Activated T-cell treated with anti-CD3 and anti-CD28 coated beads for 4 hours (primary cell): Measurements from ENCODE around the gene ZNF483.
"Not testable (repeated sequence)": the region's sequence is repeated elsewhere in the genome, so short reads cannot be mapped to it uniquely, and the experiment has no call there.

Source experiments
- DNase-seq: peaks from one replicate; pipeline ENCODE4 v3.0.0-alpha.2; 2020

ZNF483 gene

DNA sequence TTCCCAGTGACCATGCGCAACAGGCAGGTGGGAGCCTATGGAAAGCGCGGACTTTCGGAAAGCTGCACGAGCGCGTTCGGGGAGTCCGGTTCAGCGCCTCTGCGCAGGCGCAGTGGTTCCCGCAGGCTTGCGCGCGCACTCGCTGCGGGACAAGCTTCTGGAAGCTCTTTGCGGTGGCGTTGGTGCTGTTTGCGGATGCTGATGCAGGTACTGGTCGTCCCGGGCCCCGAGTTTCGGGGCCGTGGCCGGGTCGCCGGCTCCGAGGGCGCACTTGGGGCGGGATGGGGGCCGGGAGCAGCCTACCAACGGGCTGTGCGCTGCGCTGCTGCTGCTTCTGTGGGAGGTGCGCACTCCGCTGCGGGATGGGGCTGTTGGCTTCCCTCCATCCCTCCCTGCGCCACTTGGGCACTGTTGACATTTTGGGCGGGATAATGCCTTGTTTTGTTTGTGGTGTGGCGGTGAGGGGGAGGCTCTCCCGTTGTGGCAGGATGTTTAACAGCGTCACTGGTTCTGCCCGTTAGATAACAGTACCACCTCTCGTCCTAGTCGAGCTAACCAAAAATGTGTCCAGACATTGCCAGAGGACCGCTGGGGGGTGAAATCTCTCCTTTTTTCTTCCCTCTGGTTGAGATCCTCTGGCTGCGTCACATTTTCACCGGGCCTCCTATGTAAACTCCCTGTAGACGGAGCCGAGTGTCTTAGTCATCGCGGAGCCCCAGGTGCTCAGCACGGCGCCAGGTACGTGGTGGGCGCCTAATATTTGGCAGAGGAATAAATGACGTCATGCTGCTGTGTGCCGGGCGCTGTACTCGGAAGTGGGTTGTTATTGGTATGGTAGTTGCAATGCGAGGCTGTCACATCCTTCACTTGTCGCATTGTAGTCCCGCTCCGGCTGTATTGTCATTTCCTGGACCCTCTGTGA, at the start of gene ZNF483:
Gene ZNF483 (plus strand): TSS at position 124 of the 922 bp plus-strand sequence. CDS start 2,217 bp downstream, outside the sequence.
- DNase-seq = peak; percentile 58

- DNase-seq = no peak
Observed at GRCh38 chr9:111475195-111475594, 49.8 kb upstream of the ZNF483 start.

- DNase-seq = no peak
Observed at GRCh38 chr9:111477677-111478076, 47.3 kb upstream of the ZNF483 start.

- no peak for DNase-seq
Observed at GRCh38 chr9:111481885-111482636, 42.9 kb upstream of the ZNF483 start.

GRCh38 chr9:111482694-111483438, 42.1 kb upstream of the ZNF483 start:
- peak; percentile 34 for DNase-seq

DNA sequence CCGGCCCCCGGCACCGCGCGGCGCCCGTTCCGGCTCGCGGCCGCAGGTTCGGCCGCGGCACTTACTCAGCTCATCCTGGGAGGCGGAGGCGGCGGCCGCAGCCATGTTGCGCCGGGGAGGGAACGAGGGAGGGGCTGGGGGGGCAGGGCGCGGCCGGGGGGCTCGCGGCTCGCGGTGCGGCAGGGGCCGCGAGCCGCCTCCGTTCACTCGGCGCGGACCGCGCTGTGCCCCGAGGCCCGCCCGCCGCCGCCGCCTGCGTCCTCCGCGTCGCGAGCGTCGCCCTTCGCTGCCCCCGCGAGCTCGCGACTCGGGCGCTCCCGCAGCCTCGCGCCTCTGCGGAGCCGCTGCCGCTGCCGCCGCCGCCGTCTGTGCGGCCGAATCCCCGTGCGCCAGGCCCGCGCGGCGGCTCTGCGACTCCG, 41.5 kb upstream of the ZNF483 start:
- peak; percentile 33 for DNase-seq

DNA sequence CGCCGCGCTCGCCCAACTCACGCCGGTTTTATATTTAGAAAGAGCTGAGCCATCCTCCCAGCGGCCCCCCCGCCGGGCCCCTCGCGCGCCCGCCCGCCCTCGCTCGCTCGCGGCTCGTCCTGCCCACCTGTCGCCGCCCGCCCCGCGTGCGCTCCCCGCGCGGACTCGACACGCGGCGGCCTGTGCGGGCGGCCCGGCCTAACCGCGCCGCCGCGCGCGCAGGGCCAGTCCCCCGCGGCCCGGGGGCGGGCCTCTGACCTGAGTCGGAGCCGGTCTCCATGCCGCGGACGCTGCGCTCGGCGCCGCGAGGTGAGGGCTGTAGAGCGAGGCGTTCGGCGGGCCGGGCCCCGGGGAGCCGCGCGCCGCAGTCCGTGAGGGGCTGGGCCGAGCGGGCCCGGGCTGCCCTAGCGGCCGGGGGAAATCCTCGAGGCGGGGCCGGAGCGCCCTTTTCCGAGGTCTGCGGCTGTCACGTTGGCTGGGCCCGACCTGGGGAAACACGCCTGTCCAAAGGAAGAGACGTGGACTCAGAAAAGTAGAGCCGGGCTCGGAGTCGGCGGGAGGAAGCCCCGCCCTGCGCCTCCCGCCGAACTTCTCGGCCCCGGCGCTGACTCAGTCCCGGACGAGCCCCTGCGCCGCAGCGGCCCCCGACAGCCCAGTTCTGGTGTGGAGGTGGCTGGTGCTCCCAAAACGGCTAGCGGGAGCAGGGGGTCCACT, 41.0 kb upstream of the ZNF483 start, which contains the start of gene ECPAS:
Gene ECPAS (minus strand): TSS at position 526 of the 714 bp plus-strand sequence. CDS start 11,465 bp downstream, outside the sequence.
- peak; percentile 51 for DNase-seq

GRCh38 chr9:111484572-111484894, 40.4 kb upstream of the ZNF483 start:
- no peak for DNase-seq

GRCh38 chr9:111497196-111497595, 27.8 kb upstream of the ZNF483 start:
- not testable (repeated sequence) for DNase-seq

DNA sequence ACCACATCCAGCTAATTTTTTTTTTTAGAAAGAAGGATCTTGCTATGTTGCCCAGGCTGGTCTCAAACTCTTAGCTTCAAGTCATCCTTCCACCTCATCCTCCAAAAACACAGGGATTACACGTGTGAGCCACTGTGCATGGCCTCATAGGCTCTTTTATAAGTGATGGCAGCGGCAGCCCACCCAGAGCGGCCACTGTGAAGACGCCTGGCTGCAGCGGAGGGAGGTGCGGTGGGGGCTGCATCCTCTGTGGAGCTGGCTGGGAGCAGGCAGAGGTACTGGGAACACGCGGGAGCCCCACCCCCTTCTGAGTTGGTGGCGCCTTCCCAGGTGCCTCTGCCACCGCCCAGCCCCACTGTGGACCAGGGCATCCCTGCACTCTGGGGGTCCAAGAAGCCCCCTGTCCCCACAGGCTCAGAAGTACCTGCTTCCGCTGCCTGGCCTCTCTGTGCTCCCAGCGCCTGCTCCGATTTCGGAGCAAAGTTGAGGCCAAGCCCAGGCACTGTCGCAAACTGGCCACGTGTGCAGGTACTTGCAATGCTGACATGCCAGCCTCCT, 23.9 kb upstream of the ZNF483 start:
- no peak for DNase-seq

DNA sequence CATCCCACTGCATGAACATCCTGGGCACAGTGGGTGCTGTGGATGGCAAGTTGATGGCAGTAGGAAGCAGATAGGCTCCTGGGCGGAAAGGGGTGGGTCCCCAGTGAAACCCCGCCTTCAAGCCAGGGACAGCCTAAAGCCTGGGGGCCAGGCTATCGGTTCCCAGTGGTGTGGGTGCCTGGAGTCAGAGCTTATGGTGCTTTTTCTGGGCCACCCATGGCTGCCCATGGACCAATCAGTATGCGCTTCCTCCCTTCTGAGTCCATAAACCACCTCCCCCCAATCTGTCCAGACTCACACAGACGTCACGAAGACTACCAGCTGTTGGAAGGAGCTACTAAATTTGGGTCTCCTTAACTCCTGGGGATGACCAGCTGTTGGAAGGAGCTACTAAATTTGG, 23.3 kb upstream of the ZNF483 start:
- DNase-seq = no peak

DNA sequence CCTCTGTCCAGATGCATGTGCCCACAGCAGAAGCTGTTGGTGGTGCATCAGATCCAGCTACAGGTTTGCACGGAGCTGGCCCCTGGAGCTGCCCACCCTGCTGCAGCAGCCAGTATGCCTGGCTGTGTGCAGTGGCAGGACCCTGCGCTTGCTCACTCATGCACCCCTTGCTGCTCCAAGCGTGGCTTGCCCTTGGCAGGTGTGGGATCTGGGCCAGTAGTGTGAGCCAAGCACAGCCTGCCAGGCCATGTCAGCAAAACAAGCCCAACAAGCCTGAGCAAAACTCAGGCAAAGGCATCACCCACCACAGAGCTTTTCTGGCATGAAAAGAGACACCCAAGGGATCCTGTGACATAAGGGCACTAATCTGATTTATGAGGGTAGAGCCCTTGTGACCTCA, 22.5 kb upstream of the ZNF483 start:
- no peak for DNase-seq

GRCh38 chr9:111511581-111511980, 13.4 kb upstream of the ZNF483 start:
- not testable (repeated sequence) for DNase-seq

DNA sequence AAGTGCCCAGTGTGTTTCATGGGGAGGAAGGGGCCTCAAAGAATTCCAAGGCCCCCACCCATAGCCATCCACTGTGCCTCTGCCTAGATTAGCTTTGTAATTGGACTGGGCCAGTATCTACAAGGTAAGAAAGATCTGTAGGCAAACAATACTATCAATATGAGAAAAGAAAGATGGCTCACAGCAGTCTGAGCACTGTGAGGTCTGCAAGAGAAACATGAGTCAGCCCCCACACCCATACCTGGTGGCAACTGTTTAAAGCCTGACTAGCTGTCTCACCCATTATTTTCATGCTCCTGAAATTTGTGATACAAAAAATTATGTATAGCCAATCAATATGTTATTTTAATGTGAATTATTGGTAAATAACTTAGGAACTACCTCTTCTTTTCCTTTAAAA, 10.0 kb upstream of the ZNF483 start:
- DNase-seq = no peak

GRCh38 chr9:111516061-111516465, 8.9 kb upstream of the ZNF483 start:
- DNase-seq = no peak

- DNase-seq = no peak
Observed at GRCh38 chr9:111524731-111525055, 286 bp upstream of the ZNF483 start.

DNA sequence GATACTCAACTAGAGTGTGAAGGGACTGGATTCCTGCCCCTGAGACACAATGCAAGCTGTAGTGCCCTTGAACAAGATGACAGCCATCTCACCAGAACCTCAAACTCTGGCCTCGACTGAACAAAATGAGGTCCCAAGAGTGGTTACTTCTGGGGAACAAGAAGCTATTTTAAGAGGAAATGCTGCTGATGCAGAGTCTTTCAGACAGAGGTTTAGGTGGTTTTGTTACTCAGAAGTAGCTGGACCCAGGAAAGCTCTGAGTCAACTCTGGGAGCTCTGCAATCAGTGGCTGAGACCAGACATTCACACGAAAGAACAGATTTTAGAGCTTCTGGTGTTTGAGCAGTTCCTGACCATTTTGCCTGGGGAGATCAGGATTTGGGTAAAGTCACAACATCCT, 2.4 kb downstream of the ZNF483 start:
- no peak for DNase-seq

DNA sequence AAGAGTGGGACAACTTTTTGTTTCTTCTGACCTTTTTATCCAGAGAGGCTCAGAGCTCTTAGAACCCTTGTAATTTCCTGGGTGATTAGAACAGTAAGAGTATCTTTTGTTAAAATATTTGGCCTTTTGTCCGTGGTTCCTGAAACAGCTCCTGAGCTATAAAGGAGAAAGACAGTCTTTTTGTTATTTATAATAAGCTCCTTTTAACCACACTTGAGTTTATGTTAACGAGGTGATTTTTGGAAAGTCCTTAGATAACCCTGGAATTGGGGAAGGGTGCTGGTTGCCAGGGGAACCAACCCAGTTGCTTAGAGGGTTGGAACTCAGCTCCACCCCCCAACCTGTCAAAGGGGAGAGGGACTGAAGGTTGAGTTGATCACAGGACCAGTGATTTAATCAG, 4.8 kb downstream of the ZNF483 start:
- no peak for DNase-seq

GRCh38 chr9:111531716-111532115, 6.7 kb downstream of the ZNF483 start:
- no peak for DNase-seq

GRCh38 chr9:111533099-111533790, 8.3 kb downstream of the ZNF483 start:
- DNase-seq = no peak

DNA sequence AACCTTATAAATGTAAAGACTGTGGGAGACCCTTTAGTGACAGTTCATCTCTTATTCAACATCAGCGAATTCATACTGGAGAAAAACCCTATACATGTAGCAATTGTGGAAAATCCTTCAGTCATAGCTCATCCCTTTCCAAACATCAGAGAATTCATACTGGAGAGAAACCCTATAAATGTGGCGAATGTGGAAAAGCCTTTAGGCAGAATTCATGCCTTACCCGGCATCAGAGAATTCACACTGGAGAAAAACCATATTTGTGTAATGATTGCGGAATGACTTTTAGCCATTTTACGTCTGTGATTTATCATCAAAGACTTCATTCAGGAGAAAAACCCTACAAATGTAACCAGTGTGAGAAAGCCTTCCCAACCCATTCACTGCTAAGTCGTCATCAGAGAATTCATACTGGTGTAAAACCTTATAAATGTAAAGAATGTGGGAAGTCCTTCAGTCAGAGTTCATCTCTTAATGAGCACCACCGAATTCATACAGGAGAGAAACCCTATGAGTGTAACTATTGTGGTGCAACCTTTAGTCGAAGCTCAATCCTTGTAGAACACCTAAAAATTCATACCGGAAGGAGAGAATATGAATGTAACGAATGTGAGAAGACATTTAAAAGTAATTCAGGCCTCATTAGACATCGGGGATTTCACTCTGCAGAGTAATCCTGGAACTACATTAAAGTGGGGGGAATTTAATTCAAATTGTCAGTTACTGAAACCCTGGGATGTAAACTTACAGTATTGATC, 17.7 kb downstream of the ZNF483 start:
- DNase-seq = no peak
